ENCODE results near the gene TRPM5.

- TF ChIP-seq CTCF (IDR thresholded peaks at IDR 0.05) = no peak
- TF ChIP-seq EP300 (IDR thresholded peaks at IDR 0.05) = no peak
Measured at GRCh38 chr11:2440646-2441045, 3.7 kb downstream of the TRPM5 start.

Measured in stomach (tissue), 4 donors.